Measurements from ENCODE around the gene RIOX2.
"Not testable (repeated sequence)": the region's sequence is repeated elsewhere in the genome, so short reads cannot be mapped to it uniquely, and the experiment has no call there.

Gene RIOX2

GRCh38 chr3:97916576-97916975 is 55.7 kb downstream of the RIOX2 start:
- DNase-seq: no peak
- H3K27me3 ChIP-seq (ENCODE audit: insufficient read depth, low read depth, severe bottlenecking): no peaks in the 10 kb centered on the region
- no peak overlapping the region for H3K4me3 ChIP-seq (ENCODE audit: low read depth, low read length)
- peaks cover 62% of the 10 kb centered on the region for H3K36me3 ChIP-seq
- no peak overlapping the region for H3K27ac ChIP-seq
- H3K9me3 ChIP-seq (ENCODE audit: severe bottlenecking): no peaks in the 10 kb centered on the region
- TF ChIP-seq, protein P1, sequence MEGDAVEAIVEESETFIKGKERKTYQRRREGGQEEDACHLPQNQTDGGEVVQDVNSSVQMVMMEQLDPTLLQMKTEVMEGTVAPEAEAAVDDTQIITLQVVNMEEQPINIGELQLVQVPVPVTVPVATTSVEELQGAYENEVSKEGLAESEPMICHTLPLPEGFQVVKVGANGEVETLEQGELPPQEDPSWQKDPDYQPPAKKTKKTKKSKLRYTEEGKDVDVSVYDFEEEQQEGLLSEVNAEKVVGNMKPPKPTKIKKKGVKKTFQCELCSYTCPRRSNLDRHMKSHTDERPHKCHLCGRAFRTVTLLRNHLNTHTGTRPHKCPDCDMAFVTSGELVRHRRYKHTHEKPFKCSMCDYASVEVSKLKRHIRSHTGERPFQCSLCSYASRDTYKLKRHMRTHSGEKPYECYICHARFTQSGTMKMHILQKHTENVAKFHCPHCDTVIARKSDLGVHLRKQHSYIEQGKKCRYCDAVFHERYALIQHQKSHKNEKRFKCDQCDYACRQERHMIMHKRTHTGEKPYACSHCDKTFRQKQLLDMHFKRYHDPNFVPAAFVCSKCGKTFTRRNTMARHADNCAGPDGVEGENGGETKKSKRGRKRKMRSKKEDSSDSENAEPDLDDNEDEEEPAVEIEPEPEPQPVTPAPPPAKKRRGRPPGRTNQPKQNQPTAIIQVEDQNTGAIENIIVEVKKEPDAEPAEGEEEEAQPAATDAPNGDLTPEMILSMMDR (IDR thresholded peaks at IDR 0.05; ENCODE audit: low read depth, low read length): no peak

DNA sequence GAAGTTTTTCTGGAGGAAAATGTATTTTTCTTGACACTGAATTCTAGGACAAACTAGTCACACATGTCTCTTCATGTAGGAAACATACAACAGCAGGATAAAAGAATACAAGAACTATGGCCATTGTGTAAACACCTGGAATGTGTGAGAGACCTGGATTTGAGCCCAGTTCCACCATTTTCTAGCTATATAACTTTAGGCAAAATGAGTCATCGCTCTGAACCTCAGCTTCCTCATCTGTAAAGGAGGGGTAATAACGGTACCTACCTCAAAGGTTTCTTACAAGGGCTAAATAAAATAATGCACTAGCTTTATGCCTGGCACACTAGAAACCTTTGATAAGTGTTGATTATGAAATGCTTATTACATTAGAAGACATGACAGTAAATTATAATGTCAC is 57.8 kb downstream of the RIOX2 start:
- no peak for DNase-seq
- TF ChIP-seq, protein P1 (IDR thresholded peaks at IDR 0.05; ENCODE audit: low read depth, low read length): no peak

GRCh38 chr3:97911459-97911858 is 60.8 kb downstream of the RIOX2 start:
- H3K36me3 ChIP-seq: peaks cover 33% of the 10 kb centered on the region
- TF ChIP-seq, protein P1 (IDR thresholded peaks at IDR 0.05; ENCODE audit: low read depth, low read length): no peak
- no peaks in the 10 kb centered on the region for H3K27me3 ChIP-seq (ENCODE audit: insufficient read depth, low read depth, severe bottlenecking)
- peak overlapping the region; percentile 85 for H3K27ac ChIP-seq
- no peak overlapping the region for H3K4me3 ChIP-seq (ENCODE audit: low read depth, low read length)
- H3K9me3 ChIP-seq (ENCODE audit: severe bottlenecking): no peaks in the 10 kb centered on the region
- DNase-seq: peak; percentile 58

More for the DNA sequence above, 57.8 kb downstream of the RIOX2 start:
- H3K4me3 ChIP-seq (ENCODE audit: low read depth, low read length): no peak overlapping the region
- no peak overlapping the region for H3K27ac ChIP-seq
- peaks cover 54% of the 10 kb centered on the region for H3K36me3 ChIP-seq
- no peaks in the 10 kb centered on the region for H3K9me3 ChIP-seq (ENCODE audit: severe bottlenecking)
- H3K27me3 ChIP-seq (ENCODE audit: insufficient read depth, low read depth, severe bottlenecking): no peaks in the 10 kb centered on the region

- DNase-seq: peak; percentile 80
- Histone ChIP-seq H3K4me3 (ENCODE audit: low read depth, low read length) (no peak overlapping the region), H3K36me3 (peaks cover 28% of the 10 kb centered on the region), H3K27me3 (ENCODE audit: insufficient read depth, low read depth, severe bottlenecking) (no peaks in the 10 kb centered on the region), H3K9me3 (ENCODE audit: severe bottlenecking) (no peaks in the 10 kb centered on the region), H3K27ac (peak overlapping the region; percentile 85)
- TF ChIP-seq, protein P1 (IDR thresholded peaks at IDR 0.05; ENCODE audit: low read depth, low read length): no peak
Measured at GRCh38 chr3:97910931-97911351, 61.3 kb downstream of the RIOX2 start.

- peak overlapping the region; percentile 85 for H3K27ac ChIP-seq
- not testable (repeated sequence) for DNase-seq
Measured at GRCh38 chr3:97910236-97910831, 61.9 kb downstream of the RIOX2 start.

DNA sequence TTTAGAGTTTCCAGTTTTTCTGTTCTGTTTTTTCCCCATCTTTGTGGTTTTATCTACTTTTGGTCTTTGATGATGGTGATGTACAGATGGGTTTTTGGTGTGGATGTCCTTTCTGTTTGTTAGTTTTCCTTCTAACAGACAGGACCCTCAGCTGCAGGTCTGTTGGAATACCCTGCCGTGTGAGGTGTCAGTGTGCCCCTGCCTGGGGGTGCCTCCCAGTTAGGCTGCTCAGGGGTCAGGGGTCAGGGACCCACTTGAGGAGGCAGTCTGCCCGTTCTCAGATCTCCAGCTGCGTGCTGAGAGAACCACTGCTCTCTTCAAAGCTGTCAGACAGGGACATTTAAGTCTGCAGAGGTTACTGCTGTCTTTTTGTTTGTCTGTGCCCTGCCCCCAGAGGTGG is 62.4 kb downstream of the RIOX2 start:
- DNase-seq; H3K9me3 ChIP-seq (ENCODE audit: severe bottlenecking); H3K27ac ChIP-seq; H3K4me3 ChIP-seq (ENCODE audit: low read depth, low read length); H3K27me3 ChIP-seq (ENCODE audit: insufficient read depth, low read depth, severe bottlenecking): not testable (repeated sequence)
- peaks cover 18% of the 10 kb centered on the region for H3K36me3 ChIP-seq

More at GRCh38 chr3:97910236-97910831, 61.9 kb downstream of the RIOX2 start:
- H3K36me3 ChIP-seq: peaks cover 22% of the 10 kb centered on the region
- not testable (repeated sequence) for H3K27me3 ChIP-seq (ENCODE audit: insufficient read depth, low read depth, severe bottlenecking); H3K4me3 ChIP-seq (ENCODE audit: low read depth, low read length); H3K9me3 ChIP-seq (ENCODE audit: severe bottlenecking)

Measured in WERI-Rb-1 (cell line).